GM23338 (cell line): ENCODE measurements around the gene RAB5IF. TPM values are rescaled to one million over a fixed set of nuclear protein-coding genes. Genes with fewer than 3 reads are reported as not detected.

Source experiments
- ATAC-seq: fragments of 200-7000 bp; cut with Tn5 transposase; 3 replicates; pipeline ENCODE4 v1.9.1; 2020
- DNase-seq: peaks from one replicate; pipeline ENCODE4 v3.0.0-alpha.2; 2015; ENCODE audit warnings: low spot score
- H2AFZ ChIP-seq: fragments of 200-600 bp; sonication (generic); 2 replicates; pipeline ENCODE4 v1.8.0; 2016; ENCODE audit warnings: antibody characterized with exemption, mild to moderate bottlenecking, moderate library complexity
- H3F3A ChIP-seq: fragments of 200-600 bp; sonication (generic); replicated peaks from 2 replicates; pipeline ENCODE4 v1.8.0; 2017; ENCODE audit warnings: antibody characterized with exemption, mixed run types, low read depth
- H3K27ac ChIP-seq: fragments of 200-600 bp; sonication (generic); 2 replicates; pipeline ENCODE4 v1.6.1; 2016; ENCODE audit warnings: low read depth
- H3K27me3 ChIP-seq: fragments of 200-600 bp; sonication (generic); 2 replicates; pipeline ENCODE4 v1.8.0; 2016; ENCODE audit warnings: mild to moderate bottlenecking, mixed run types, moderate library complexity; ENCODE audit not compliant: insufficient read depth
- H3K36me3 ChIP-seq: fragments of 200-600 bp; sonication (generic); 2 replicates; pipeline ENCODE4 v1.8.0; 2016; ENCODE audit warnings: mild to moderate bottlenecking; ENCODE audit not compliant: insufficient read depth
- H3K4me1 ChIP-seq: fragments of 200-600 bp; sonication (generic); 2 replicates; pipeline ENCODE4 v1.8.0; 2016; ENCODE audit warnings: mild to moderate bottlenecking, moderate library complexity; ENCODE audit not compliant: insufficient read depth
- H3K4me2 ChIP-seq: fragments of 200-600 bp; sonication (generic); 2 replicates; pipeline ENCODE4 v1.7.1; 2017; ENCODE audit warnings: mixed run types
- H3K4me3 ChIP-seq: fragments of 200-600 bp; sonication (generic); 2 replicates; pipeline ENCODE4 v1.6.1; 2016; ENCODE audit warnings: mixed run types
- H3K79me2 ChIP-seq: fragments of 200-600 bp; sonication (generic); replicated peaks from 2 replicates; pipeline ENCODE4 v1.8.0; 2017; ENCODE audit warnings: mild to moderate bottlenecking; ENCODE audit not compliant: insufficient read depth
- H3K9me2 ChIP-seq: fragments of 200-600 bp; sonication (generic); 2 replicates; pipeline ENCODE4 v1.8.0; 2017; ENCODE audit not compliant: insufficient read depth
- H4K20me1 ChIP-seq: fragments of 200-600 bp; sonication (generic); replicated peaks from 2 replicates; pipeline ENCODE4 v1.8.0; 2017; ENCODE audit warnings: mild to moderate bottlenecking; ENCODE audit not compliant: insufficient read depth
- H3K27ac Mint-ChIP-seq: 2 replicates; pipeline ENCODE4 v1.8.0; 2020; ENCODE audit warnings: inconsistent platforms, mild to moderate bottlenecking, moderate library complexity, mixed read lengths
- H3K27me3 Mint-ChIP-seq: 3 replicates; pipeline ENCODE4 v1.8.0; 2022; ENCODE audit warnings: low read depth, mild to moderate bottlenecking, moderate library complexity, mixed read lengths, inconsistent platforms; ENCODE audit not compliant: insufficient read depth, poor library complexity
- H3K36me3 Mint-ChIP-seq: 3 replicates; pipeline ENCODE4 v1.8.0; 2021; ENCODE audit warnings: low read depth, mild to moderate bottlenecking, inconsistent platforms, moderate library complexity, mixed read lengths
- H3K4me1 Mint-ChIP-seq: 3 replicates; pipeline ENCODE4 v1.8.0; 2020; ENCODE audit warnings: mild to moderate bottlenecking, inconsistent platforms, mixed read lengths
- H3K4me3 Mint-ChIP-seq: 3 replicates; pipeline ENCODE4 v1.8.0; 2021; ENCODE audit warnings: moderate library complexity, mild to moderate bottlenecking, inconsistent platforms, mixed read lengths
- H3K9me3 Mint-ChIP-seq: 3 replicates; pipeline ENCODE4 v1.8.0; 2020; ENCODE audit warnings: moderate library complexity, mild to moderate bottlenecking, inconsistent platforms, mixed read lengths
- CREB1 ChIP-seq: fragments of 250-450 bp; sonication (Bioruptor Pico); IDR thresholded peaks from 2 replicates; pipeline ENCODE4 v1.5.0; 2020; ENCODE audit warnings: low read depth, mild to moderate bottlenecking, moderate library complexity
- EZH2 ChIP-seq: fragments of 200-600 bp; sonication (generic); IDR thresholded peaks from one replicate; pipeline ENCODE4 v1.8.0; 2017; ENCODE audit warnings: antibody characterized with exemption, mild to moderate bottlenecking, low read depth; ENCODE audit not compliant: unreplicated experiment
- EZH2phosphoT487 ChIP-seq: fragments of 200-600 bp; sonication (generic); IDR thresholded peaks from one replicate; pipeline ENCODE4 v1.8.1; 2018; ENCODE audit warnings: antibody characterized with exemption; ENCODE audit not compliant: unreplicated experiment
- JUNB ChIP-seq: IDR thresholded peaks from one replicate; pipeline ENCODE4 v1.6.1; 2016; ENCODE audit warnings: antibody characterized with exemption; ENCODE audit not compliant: unreplicated experiment
- NANOG ChIP-seq: IDR thresholded peaks from 2 replicates; pipeline ENCODE4 v1.6.1; 2016; ENCODE audit warnings: antibody characterized with exemption, borderline replicate concordance
- POLR2AphosphoS5 ChIP-seq: IDR thresholded peaks from 2 replicates; pipeline ENCODE4 v1.6.1; 2016; ENCODE audit warnings: antibody characterized with exemption, low read depth
- STAT1 ChIP-seq: IDR thresholded peaks from one replicate; pipeline ENCODE4 v1.6.1; 2016; ENCODE audit warnings: antibody characterized with exemption; ENCODE audit not compliant: unreplicated experiment
- ZNF114 ChIP-seq: fragments of 250-450 bp; sonication (Bioruptor Pico); IDR thresholded peaks from 2 replicates; pipeline ENCODE4 v1.5.0; 2020; ENCODE audit warnings: mild to moderate bottlenecking, moderate library complexity
- ZNF331 ChIP-seq: fragments of 250-450 bp; sonication (Bioruptor Pico); IDR thresholded peaks from 2 replicates; pipeline ENCODE4 v1.5.0; 2020; ENCODE audit warnings: low read depth, mild to moderate bottlenecking, moderate library complexity
- polyA plus RNA-seq: library from polyadenylated mRNA; unstranded; fragments of >200 nt; fragmentation: Nextera tagmentation; extraction: Ambion mirVana; gene quantifications from 2 replicates; pipeline ENCODE4 v1.2.1, GENCODE V29; 2016
- total RNA-seq: library from RNA; depleted of rRNA; stranded (reverse); fragments of >200 nt; shearing (Covaris generic); gene quantifications from 2 replicates; pipeline ENCODE4 v1.2.3, GENCODE V29; 2014
- TF ChIP-seq, protein P1 (sequence below): IDR thresholded peaks from one replicate; pipeline ENCODE4 v1.6.1; 2018; ENCODE audit warnings: antibody characterized with exemption; ENCODE audit not compliant: unreplicated experiment
- TF ChIP-seq, protein P2 (sequence below), 2 experiments: fragments of 200-600 bp in 1 of 2; sonication (generic) in 1 of 2; conservative IDR thresholded peaks; 2 replicates each; pipeline versions ENCODE4 v1.5.1 to v1.6.1; 2016 to 2017; ENCODE audit warnings: antibody characterized with exemption in 2 of 2, low read depth in 2 of 2, mild to moderate bottlenecking in 2 of 2, moderate library complexity in 1 of 2
- TF ChIP-seq, protein P3 (sequence below): IDR thresholded peaks from 2 replicates; pipeline ENCODE4 v1.6.1; 2016; ENCODE audit warnings: antibody characterized with exemption

The RAB5IF gene
- total and polyA plus RNA-seq, 2 experiments from 2014 or later = 123 to 138 TPM

DNA sequence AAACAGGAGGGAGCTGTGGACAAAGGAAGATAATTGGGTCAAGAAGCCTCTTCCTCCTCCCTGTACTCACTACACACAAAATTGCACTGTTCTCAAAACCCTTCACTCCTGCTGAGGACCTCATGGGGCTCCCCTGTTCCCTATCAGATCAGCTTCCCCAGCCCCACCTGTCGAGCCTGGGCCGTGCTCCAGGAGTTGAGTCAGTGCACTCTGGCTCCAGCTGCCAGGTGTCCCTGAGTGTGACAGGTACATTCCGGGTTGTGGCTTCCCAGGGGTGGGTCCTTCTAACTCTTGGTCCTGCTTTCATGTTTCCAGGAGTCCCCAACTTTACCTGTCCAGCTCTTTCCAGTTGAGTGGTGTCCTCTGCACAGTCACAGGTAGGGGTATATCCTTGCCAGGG lies 8.4 kb downstream of the RAB5IF start (continued):
- TF ChIP-seq CREB1 (CRISPR knock-in tag) (no peak), POLR2AphosphoS5 (no peak), EZH2phosphoT487 (no peak), ZNF331 (CRISPR knock-in tag) (no peak), ZNF114 (CRISPR knock-in tag) (no peak)
- TF ChIP-seq, protein P1, sequence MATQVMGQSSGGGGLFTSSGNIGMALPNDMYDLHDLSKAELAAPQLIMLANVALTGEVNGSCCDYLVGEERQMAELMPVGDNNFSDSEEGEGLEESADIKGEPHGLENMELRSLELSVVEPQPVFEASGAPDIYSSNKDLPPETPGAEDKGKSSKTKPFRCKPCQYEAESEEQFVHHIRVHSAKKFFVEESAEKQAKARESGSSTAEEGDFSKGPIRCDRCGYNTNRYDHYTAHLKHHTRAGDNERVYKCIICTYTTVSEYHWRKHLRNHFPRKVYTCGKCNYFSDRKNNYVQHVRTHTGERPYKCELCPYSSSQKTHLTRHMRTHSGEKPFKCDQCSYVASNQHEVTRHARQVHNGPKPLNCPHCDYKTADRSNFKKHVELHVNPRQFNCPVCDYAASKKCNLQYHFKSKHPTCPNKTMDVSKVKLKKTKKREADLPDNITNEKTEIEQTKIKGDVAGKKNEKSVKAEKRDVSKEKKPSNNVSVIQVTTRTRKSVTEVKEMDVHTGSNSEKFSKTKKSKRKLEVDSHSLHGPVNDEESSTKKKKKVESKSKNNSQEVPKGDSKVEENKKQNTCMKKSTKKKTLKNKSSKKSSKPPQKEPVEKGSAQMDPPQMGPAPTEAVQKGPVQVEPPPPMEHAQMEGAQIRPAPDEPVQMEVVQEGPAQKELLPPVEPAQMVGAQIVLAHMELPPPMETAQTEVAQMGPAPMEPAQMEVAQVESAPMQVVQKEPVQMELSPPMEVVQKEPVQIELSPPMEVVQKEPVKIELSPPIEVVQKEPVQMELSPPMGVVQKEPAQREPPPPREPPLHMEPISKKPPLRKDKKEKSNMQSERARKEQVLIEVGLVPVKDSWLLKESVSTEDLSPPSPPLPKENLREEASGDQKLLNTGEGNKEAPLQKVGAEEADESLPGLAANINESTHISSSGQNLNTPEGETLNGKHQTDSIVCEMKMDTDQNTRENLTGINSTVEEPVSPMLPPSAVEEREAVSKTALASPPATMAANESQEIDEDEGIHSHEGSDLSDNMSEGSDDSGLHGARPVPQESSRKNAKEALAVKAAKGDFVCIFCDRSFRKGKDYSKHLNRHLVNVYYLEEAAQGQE = no peak
- TF ChIP-seq, protein P2, sequence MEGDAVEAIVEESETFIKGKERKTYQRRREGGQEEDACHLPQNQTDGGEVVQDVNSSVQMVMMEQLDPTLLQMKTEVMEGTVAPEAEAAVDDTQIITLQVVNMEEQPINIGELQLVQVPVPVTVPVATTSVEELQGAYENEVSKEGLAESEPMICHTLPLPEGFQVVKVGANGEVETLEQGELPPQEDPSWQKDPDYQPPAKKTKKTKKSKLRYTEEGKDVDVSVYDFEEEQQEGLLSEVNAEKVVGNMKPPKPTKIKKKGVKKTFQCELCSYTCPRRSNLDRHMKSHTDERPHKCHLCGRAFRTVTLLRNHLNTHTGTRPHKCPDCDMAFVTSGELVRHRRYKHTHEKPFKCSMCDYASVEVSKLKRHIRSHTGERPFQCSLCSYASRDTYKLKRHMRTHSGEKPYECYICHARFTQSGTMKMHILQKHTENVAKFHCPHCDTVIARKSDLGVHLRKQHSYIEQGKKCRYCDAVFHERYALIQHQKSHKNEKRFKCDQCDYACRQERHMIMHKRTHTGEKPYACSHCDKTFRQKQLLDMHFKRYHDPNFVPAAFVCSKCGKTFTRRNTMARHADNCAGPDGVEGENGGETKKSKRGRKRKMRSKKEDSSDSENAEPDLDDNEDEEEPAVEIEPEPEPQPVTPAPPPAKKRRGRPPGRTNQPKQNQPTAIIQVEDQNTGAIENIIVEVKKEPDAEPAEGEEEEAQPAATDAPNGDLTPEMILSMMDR (conservative IDR thresholded peaks at IDR 0.05; ENCODE audit: low read depth in 2 of 2) = no peak

DNA sequence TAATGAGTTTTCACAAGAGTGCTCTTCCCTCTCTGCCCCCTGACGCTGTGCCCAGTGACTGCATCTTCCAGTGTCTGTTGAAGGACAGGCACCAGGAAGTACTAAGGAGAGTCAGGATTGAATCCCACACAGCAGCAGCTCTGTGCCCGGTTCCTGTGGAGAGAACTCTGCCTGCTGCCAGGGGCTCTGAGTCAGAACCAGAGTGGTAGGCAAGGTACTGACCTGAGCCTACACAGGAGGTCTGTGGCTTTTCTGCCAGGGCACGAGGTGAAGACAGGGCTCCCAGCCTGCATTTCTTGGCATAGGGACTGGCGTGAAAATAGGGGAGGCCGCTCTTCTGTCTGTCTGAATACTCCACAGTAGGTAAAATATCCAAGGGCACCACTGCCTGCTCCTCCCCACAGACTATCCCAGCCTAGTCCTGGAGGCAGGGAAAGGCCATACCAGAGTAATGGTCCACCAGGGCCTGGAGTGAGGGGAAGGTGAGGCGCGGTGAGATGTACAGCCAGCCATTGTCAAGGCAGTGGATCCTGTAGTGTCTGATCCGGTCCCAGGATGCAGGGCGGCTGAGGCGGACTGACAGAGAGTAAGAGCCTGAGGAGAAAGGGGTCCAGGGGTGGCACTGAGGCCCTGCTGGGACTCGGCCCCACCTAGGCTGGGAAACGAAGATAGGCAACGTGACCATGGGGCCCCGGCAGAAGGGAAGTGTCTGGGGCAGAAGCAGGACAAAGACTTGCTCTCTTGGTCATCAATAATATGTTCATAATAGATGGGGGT lies 9.4 kb downstream of the RAB5IF start:
- Mint-ChIP-seq H3K4me3 (no peak overlapping the region), H3K4me1 (no peaks in the 10 kb centered on the region), H3K9me3 (no peaks in the 10 kb centered on the region; the same call in 2 of the 3 replicates), H3K27ac (no peak overlapping the region), H3K27me3 (peaks cover 2% of the 10 kb centered on the region), H3K36me3 (peaks cover 53% of the 10 kb centered on the region)
- ATAC-seq (no peak), DNase-seq (no peak)
- Histone ChIP-seq H3K9me2 (no peaks in the 10 kb centered on the region), H3K4me1 (no peaks in the 10 kb centered on the region), H3K79me2 (no peaks in the 10 kb centered on the region), H2AFZ (no peak overlapping the region), H3K4me2 (no peak overlapping the region), H3K27me3 (no peaks in the 10 kb centered on the region), H3K4me3 (no peak overlapping the region), H3K27ac (no peak overlapping the region), H3F3A (peaks cover 7% of the 10 kb centered on the region), H3K36me3 (peaks cover 27% of the 10 kb centered on the region), H4K20me1 (peaks cover 7% of the 10 kb centered on the region; the same call in 1 of the 2 replicates)
- TF ChIP-seq, protein P3, sequence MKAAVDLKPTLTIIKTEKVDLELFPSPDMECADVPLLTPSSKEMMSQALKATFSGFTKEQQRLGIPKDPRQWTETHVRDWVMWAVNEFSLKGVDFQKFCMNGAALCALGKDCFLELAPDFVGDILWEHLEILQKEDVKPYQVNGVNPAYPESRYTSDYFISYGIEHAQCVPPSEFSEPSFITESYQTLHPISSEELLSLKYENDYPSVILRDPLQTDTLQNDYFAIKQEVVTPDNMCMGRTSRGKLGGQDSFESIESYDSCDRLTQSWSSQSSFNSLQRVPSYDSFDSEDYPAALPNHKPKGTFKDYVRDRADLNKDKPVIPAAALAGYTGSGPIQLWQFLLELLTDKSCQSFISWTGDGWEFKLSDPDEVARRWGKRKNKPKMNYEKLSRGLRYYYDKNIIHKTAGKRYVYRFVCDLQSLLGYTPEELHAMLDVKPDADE = no peak
- TF ChIP-seq STAT1 = no peak
- TF ChIP-seq CREB1 (CRISPR knock-in tag) = no peak
- TF ChIP-seq JUNB = no peak
- TF ChIP-seq, protein P2 (conservative IDR thresholded peaks at IDR 0.05; ENCODE audit: low read depth in 2 of 2) = no peak
- TF ChIP-seq NANOG = no peak
- no peak; the same call in 1 of the 2 replicates for TF ChIP-seq POLR2AphosphoS5
- TF ChIP-seq EZH2 = no peak
- no peak for TF ChIP-seq ZNF114 (CRISPR knock-in tag)
